GM12878 (cell line): ENCODE results near the gene HHIPL1. TPM values are rescaled to one million over a fixed set of nuclear protein-coding genes. Genes with fewer than 3 reads are reported as not detected.

Experiments used
- ATAC-seq: fragments of 200-7000 bp; cut with Tn5 transposase; 3 replicates; pipeline ENCODE4 v1.9.1; 2020; ENCODE audit warnings: mild to moderate bottlenecking, moderate library complexity
- BruUV-seq: library from RNA; stranded (reverse); fragments of 400-500 nt; replicated peaks from 2 replicates; lab custom pipeline; 2021; lab: Mats Ljungman, UMichigan
- CTCF ChIA-PET: fragments of 300-600 bp; sonication (Branson Sonifier 250); formaldehyde crosslinking; extraction: SDS; loops from one replicate; lab custom pipeline; 2021; ENCODE audit warnings: inconsistent platforms; lab: Yijun Ruan, JAX
- POLR2A ChIA-PET: fragments of 350-600 bp; formaldehyde crosslinking; extraction: SDS; loops from one replicate; lab custom pipeline; 2021; ENCODE audit warnings: inconsistent platforms; lab: Charles Lee
- RAD21 ChIA-PET: fragments of 300-600 bp; sonication (Branson Sonifier 250); formaldehyde crosslinking; loops from one replicate; lab custom pipeline; 2023; ENCODE audit warnings: antibody characterized with exemption; ENCODE audit not compliant: unreplicated experiment; lab: Charles Lee
- SMC1A ChIA-PET: fragments of 300-600 bp; sonication (Branson Sonifier 250); formaldehyde crosslinking; loops from one replicate; lab custom pipeline; 2023; ENCODE audit not compliant: unreplicated experiment, uncharacterized antibody; lab: Charles Lee
- DNase-seq: peaks from one replicate; pipeline ENCODE4 v3.0.0-alpha.2; 2011; ENCODE audit warnings: low read depth, low spot score
- FAIRE-seq: peaks from 3 replicates; lab custom pipeline; 2011; peaks lifted over from hg19 to GRCh38; lab: Jason Lieb, UNC
- H2AFZ ChIP-seq: 2 replicates; pipeline ENCODE4 v1.6.0; 2011; ENCODE audit warnings: low read depth, low read length, control low read depth; ENCODE audit not compliant: control insufficient read depth
- H3K27ac ChIP-seq: 2 replicates; pipeline ENCODE4 v1.5.1; 2011; ENCODE audit warnings: control low read depth; ENCODE audit not compliant: control insufficient read depth, insufficient read depth
- H3K27me3 ChIP-seq, 2 experiments: replicated peaks in 1 of 2; 2 replicates each; pipeline versions ENCODE4 v1.6.0 to v1.6.1; 2011; ENCODE audit warnings: low read length in 1 of 2; ENCODE audit not compliant: control insufficient read depth in 2 of 2, insufficient read depth in 2 of 2
- H3K36me3 ChIP-seq, 2 experiments: 2 replicates each; pipeline ENCODE4 v1.5.1; 2011; ENCODE audit warnings: low read length in 1 of 2; ENCODE audit not compliant: control insufficient read depth in 2 of 2, insufficient read depth in 2 of 2
- H3K4me1 ChIP-seq: 2 replicates; pipeline ENCODE4 v1.6.1; 2011; ENCODE audit warnings: mild to moderate bottlenecking, low read length, moderate library complexity, mixed read lengths; ENCODE audit not compliant: control insufficient read depth, insufficient read depth
- H3K4me2 ChIP-seq: 2 replicates; pipeline ENCODE4 v1.6.0; 2011; ENCODE audit warnings: control low read depth; ENCODE audit not compliant: control insufficient read depth, insufficient read depth
- H3K4me3 ChIP-seq: fragments of 200-600 bp; sonication (generic); 2 replicates; pipeline ENCODE4 v1.5.1; 2016
- H3K79me2 ChIP-seq: 2 replicates; pipeline ENCODE4 v1.6.0; 2011; ENCODE audit warnings: low read length; ENCODE audit not compliant: control insufficient read depth, insufficient read depth
- H3K9ac ChIP-seq: 2 replicates; pipeline ENCODE4 v1.8.0; 2011; ENCODE audit warnings: low read length, control low read depth, mixed read lengths; ENCODE audit not compliant: control insufficient read depth, insufficient read depth
- H3K9me3 ChIP-seq: replicated peaks from 3 replicates; pipeline ENCODE4 v1.5.1; 2011; ENCODE audit warnings: mild to moderate bottlenecking, low read length; ENCODE audit not compliant: control insufficient read depth, insufficient read depth
- H4K20me1 ChIP-seq: 2 replicates; pipeline ENCODE4 v1.6.0; 2011; ENCODE audit not compliant: control insufficient read depth, insufficient read depth
- ASH2L ChIP-seq: fragments of 300-600, 200-600 bp; sonication (generic); IDR thresholded peaks from 2 replicates; pipeline ENCODE4 v1.6.1; 2017; ENCODE audit warnings: low read depth, mild to moderate bottlenecking, borderline replicate concordance
- BRCA1 ChIP-seq: IDR thresholded peaks from 2 replicates; pipeline ENCODE4 v1.6.1; 2011; ENCODE audit warnings: low read depth, low read length, improper control_type of control experiment
- CBFB ChIP-seq: IDR thresholded peaks from 2 replicates; pipeline ENCODE4 v1.6.1; 2016; ENCODE audit warnings: antibody characterized with exemption, low read depth
- CREM ChIP-seq: IDR thresholded peaks from 2 replicates; pipeline ENCODE4 v1.6.1; 2014; ENCODE audit warnings: antibody characterized with exemption, low read depth
- GATAD2B ChIP-seq: fragments of 450-650 bp; conservative IDR thresholded peaks from 2 replicates; pipeline ENCODE4 v1.6.1; 2017; ENCODE audit warnings: low read depth, mild to moderate bottlenecking, moderate library complexity
- IRF4 ChIP-seq: IDR thresholded peaks from 2 replicates; pipeline ENCODE4 v1.6.1; 2011; ENCODE audit warnings: low read depth, low read length
- KAT2A ChIP-seq: conservative IDR thresholded peaks from 2 replicates; pipeline ENCODE4 v1.6.1; 2011; ENCODE audit warnings: low read depth, low read length; ENCODE audit not compliant: control insufficient read depth
- MYB ChIP-seq: fragments of 150-350 bp; IDR thresholded peaks from 2 replicates; pipeline ENCODE4 v1.6.1; 2014; ENCODE audit warnings: mild to moderate bottlenecking, low read depth, low read length, borderline replicate concordance
- NBN ChIP-seq: fragments of 450-650 bp; IDR thresholded peaks from 2 replicates; pipeline ENCODE4 v1.6.1; 2016
- RAD51 ChIP-seq: fragments of 450-650 bp; IDR thresholded peaks from 2 replicates; pipeline ENCODE4 v1.6.1; 2016; ENCODE audit warnings: moderate library complexity, mild to moderate bottlenecking, inconsistent platforms
- RBBP5 ChIP-seq: fragments of 200-600 bp; sonication (generic); conservative IDR thresholded peaks from 2 replicates; pipeline ENCODE4 v1.6.1; 2016
- SIN3A ChIP-seq: IDR thresholded peaks from 2 replicates; pipeline ENCODE4 v1.6.1; 2012; ENCODE audit warnings: low read depth, low read length, improper control_type of control experiment
- SKIL ChIP-seq: fragments of 450-650 bp; IDR thresholded peaks from 2 replicates; pipeline ENCODE4 v1.6.1; 2017; ENCODE audit warnings: mild to moderate bottlenecking, low read depth, inconsistent platforms; ENCODE audit not compliant: poor library complexity, severe bottlenecking
- STAT1 ChIP-seq: fragments of 450-650 bp; conservative IDR thresholded peaks from 2 replicates; pipeline ENCODE4 v1.6.1; 2014; ENCODE audit warnings: antibody characterized with exemption, mild to moderate bottlenecking
- YY1 ChIP-seq: IDR thresholded peaks from 2 replicates; pipeline ENCODE4 v1.6.1; 2011; ENCODE audit warnings: low read depth, mild to moderate bottlenecking, low read length
- WGBS: methylation state at CpG from one replicate; pipeline ENCODE4 v1.1.6; 2016; ENCODE audit warnings: low lambda C conversion rate; ENCODE audit not compliant: insufficient replicate concordance, insufficient coverage; ENCODE audit errors: missing lambda C conversion rate; 5-methylcytosine and 5-hydroxymethylcytosine counted together
- in situ Hi-C: fragments of 300-500 bp; cut with MboI; formaldehyde crosslinking; loops from 9 replicates; pipeline ENCODE4 v1.14.3; 2018; ENCODE audit warnings: mixed read lengths
- intact Hi-C: fragments of 100-400 bp; cut with micrococcal nuclease; formaldehyde crosslinking; loops from one replicate; pipeline ENCODE4 v1.14.2; 2022; ENCODE audit not compliant: unreplicated experiment
- polyA plus RNA-seq, 11 experiments: library from polyadenylated mRNA; depleted of rRNA in 4 of 11; unstranded in 6 of 11; stranded (reverse) in 5 of 11; fragments of >200 nt; fragmentation: Nextera tagmentation in 4 of 11; fragmentation: Illumina TruSeq in 1 of 11; extraction: Ambion mirVana in 4 of 11; extraction: Trizol in 1 of 11; gene quantifications; 1 replicate in 1 of 11; 2 replicates in 10 of 11; pipeline versions ENCODE4 v1.2.1 to v1.2.3, GENCODE V29; 2011 to 2016; ENCODE audit warnings: inconsistent platforms in 2 of 11, missing spikeins in 2 of 11, low read depth in 1 of 11
- total RNA-seq, 4 experiments: library from RNA; depleted of rRNA in 3 of 4; stranded (reverse); fragments of >200 nt in 3 of 4; fragmentation: Illumina TruSeq in 1 of 4; extraction: Trizol in 1 of 4; gene quantifications; 2 replicates each; pipeline versions ENCODE4 v1.2.1 to v1.2.3, GENCODE V29; 2013 to 2021

Gene HHIPL1
- total and polyA plus RNA-seq, 10 of the 15 experiments (the other 5 are each of a cell fraction or from before 2014, with no cell fraction given), result 0.09 TPM; not detected in 9

GRCh38 chr14:99621948-99622347 is 23.0 kb upstream of the HHIPL1 start (continued):
- TF ChIP-seq YY1, result no peak
- no peak for TF ChIP-seq MYB
- no peak for TF ChIP-seq NBN
- TF ChIP-seq KAT2A, result no peak

- FAIRE-seq, result no peak
- no TSS peak for BruUV-seq
- POLR2A ChIA-PET, result no interaction called here
Measured at GRCh38 chr14:99624024-99624423, 20.9 kb upstream of the HHIPL1 start.

GRCh38 chr14:99624971-99625370 is 20.0 kb upstream of the HHIPL1 start:
- no peak overlapping the region for H3K9ac ChIP-seq
- H3K9me3 ChIP-seq, result no peaks in the 10 kb centered on the region
- H3K4me3 ChIP-seq, result no peak overlapping the region
- H2AFZ ChIP-seq, result no peak overlapping the region
- no peaks in the 10 kb centered on the region; a peak in 2 of 4 replicates for H3K27me3 ChIP-seq
- CTCF ChIA-PET, result interaction anchor here (1.2 to 1.7 kb wide), 2 partner anchors 23 to 106 kb away, joined by 4 read pairs; no protein-coding TSS in a partner anchor
- DNase-seq (no peak), FAIRE-seq (no peak), ATAC-seq (no peak)
- RAD21 ChIA-PET, result no interaction called here
- intact Hi-C loops, result no loop called here
- in situ Hi-C loops, result loop anchor here (5.0 kb wide), 1 partner anchor 103 kb away; no protein-coding TSS in a partner anchor
- no peaks in the 10 kb centered on the region for H3K36me3 ChIP-seq
- TF ChIP-seq RAD51, result no peak
- TF ChIP-seq GATAD2B, result no peak
- no peak for TF ChIP-seq CREM
- TF ChIP-seq BRCA1, result no peak
- no peak for TF ChIP-seq CBFB
- no peak for TF ChIP-seq RBBP5
- TF ChIP-seq SKIL, result no peak
- TF ChIP-seq STAT1, result no peak
- no peak for TF ChIP-seq YY1
- TF ChIP-seq SIN3A, result no peak
- TF ChIP-seq ASH2L, result no peak
- TF ChIP-seq, all 136 proteins: peak for 0
- BruUV-seq, result no TSS peak
- no peaks in the 10 kb centered on the region for H3K4me1 ChIP-seq
- H3K27ac ChIP-seq, result no peak overlapping the region
- 1% methylated on average over 13 of the region's 13 CpGs for WGBS
- ChIA-PET SMC1A (no interaction called here), POLR2A (no interaction called here)
- no peaks in the 10 kb centered on the region for H4K20me1 ChIP-seq
- no peaks in the 10 kb centered on the region for H3K79me2 ChIP-seq
- H3K4me2 ChIP-seq, result no peak overlapping the region

More at GRCh38 chr14:99624024-99624423, 20.9 kb upstream of the HHIPL1 start:
- H4K20me1 ChIP-seq, result no peaks in the 10 kb centered on the region
- TF ChIP-seq NBN, result no peak
- no peak for TF ChIP-seq IRF4
- TF ChIP-seq, all 136 proteins: peak for 0
- H3K27me3 ChIP-seq, result no peaks in the 10 kb centered on the region; a peak in 2 of 4 replicates
- H3K4me3 ChIP-seq, result no peak overlapping the region
- H3K4me2 ChIP-seq, result no peak overlapping the region
- ChIA-PET SMC1A (no interaction called here), CTCF (interaction anchor here (1.7 kb wide), 1 partner anchor 22 kb away, joined by 4 read pairs; no protein-coding TSS in a partner anchor), RAD21 (no interaction called here)
- H3K79me2 ChIP-seq, result no peaks in the 10 kb centered on the region
- H3K9me3 ChIP-seq, result no peaks in the 10 kb centered on the region
- no peaks in the 10 kb centered on the region for H3K4me1 ChIP-seq
- no peak for DNase-seq
- WGBS, result 25% methylated on average over 6 of the region's 6 CpGs
- H3K27ac ChIP-seq, result no peak overlapping the region
- no peak for ATAC-seq
- no peak overlapping the region for H2AFZ ChIP-seq
- intact Hi-C loops, result no loop called here
- in situ Hi-C loops, result loop anchor here (5.0 kb wide), 1 partner anchor 102 kb away; no protein-coding TSS in a partner anchor
- no peaks in the 10 kb centered on the region for H3K36me3 ChIP-seq
- no peak overlapping the region for H3K9ac ChIP-seq
